Measurements from ENCODE around the gene EPHA6. TPM values are rescaled to one million over a fixed set of nuclear protein-coding genes. Genes with fewer than 3 reads are reported as not detected.
"Not testable (repeated sequence)": the region's sequence is repeated elsewhere in the genome, so short reads cannot be mapped to it uniquely, and the experiment has no call there.

EPHA6 gene
- total RNA-seq, 4 donors from 2014 or later: 0.60 to 3.8 (median 3.0) TPM

GRCh38 chr3:96915445-96915844, 101.1 kb downstream of the EPHA6 start:
- in situ Hi-C loops (cut with MboI; ENCODE audit: low pct_ligation_motif_present in 1 of 4, low pct_unique_long_range_greater_than_20kb in 1 of 4, low sequenced_read_pairs in 3 of 4) (no loop called here), intact Hi-C loops (cut with DNase I; ENCODE audit: low total_unique reads) (no loop called here)
- Histone ChIP-seq H3K36me3 (no peaks in the 10 kb centered on the region), H3K4me3 (no peak overlapping the region), H3K27me3 (no peaks in the 10 kb centered on the region), H3K27ac (no peak overlapping the region), H3K4me1 (no peaks in the 10 kb centered on the region), H3K9me3 (no peaks in the 10 kb centered on the region)
- 72 to 79% methylated on average over 2 of the region's 2 CpGs for WGBS, 2 donors (ENCODE audit: low coverage in 1 of 2)
- TF ChIP-seq POLR2AphosphoS5 (IDR thresholded peaks at IDR 0.05): no peak
- no peak for TF ChIP-seq EP300 (IDR thresholded peaks at IDR 0.05; ENCODE audit: low read depth)
- TF ChIP-seq CTCF (IDR thresholded peaks at IDR 0.05): no peak
- no peak for TF ChIP-seq POLR2A (IDR thresholded peaks at IDR 0.05)
- no peak for DNase-seq

- Histone ChIP-seq H3K27me3 (no peaks in the 10 kb centered on the region), H3K27ac (no peak overlapping the region), H3K9me3 (peaks cover 15 to 26% of the 10 kb centered on the region in 2 donors), H3K4me3 (no peak overlapping the region), H3K36me3 (no peaks in the 10 kb centered on the region), H3K4me1 (no peaks in the 10 kb centered on the region)
- in situ Hi-C loops (cut with MboI; ENCODE audit: low pct_ligation_motif_present in 1 of 4, low pct_unique_long_range_greater_than_20kb in 1 of 4, low sequenced_read_pairs in 3 of 4) (no loop called here), intact Hi-C loops (cut with DNase I; ENCODE audit: low total_unique reads) (no loop called here)
- 65% methylated on average over 3 of the region's 3 CpGs; no CpG with 5 or more reads in 1 of the 2 donors for WGBS, 2 donors (ENCODE audit: low coverage in 1 of 2)
- no peak for DNase-seq
- TF ChIP-seq POLR2A (IDR thresholded peaks at IDR 0.05): no peak
- no peak for TF ChIP-seq POLR2AphosphoS5 (IDR thresholded peaks at IDR 0.05)
- no peak for TF ChIP-seq CTCF (IDR thresholded peaks at IDR 0.05)
- TF ChIP-seq EP300 (IDR thresholded peaks at IDR 0.05; ENCODE audit: low read depth): no peak
These were observed 116.9 kb downstream of the EPHA6 start for GRCh38 chr3:96931119-96931862.

- H3K27ac ChIP-seq; intact Hi-C loops (cut with DNase I; ENCODE audit: low total_unique reads); H3K27me3 ChIP-seq; H3K36me3 ChIP-seq; H3K9me3 ChIP-seq; in situ Hi-C loops (cut with MboI; ENCODE audit: low pct_ligation_motif_present in 1 of 4, low pct_unique_long_range_greater_than_20kb in 1 of 4, low sequenced_read_pairs in 3 of 4); H3K4me3 ChIP-seq; DNase-seq; H3K4me1 ChIP-seq: not testable (repeated sequence)
- 89 to 91% methylated on average over 4 to 7 of the region's 7 CpGs for WGBS, 2 donors (ENCODE audit: low coverage in 1 of 2)
These were observed 127.7 kb downstream of the EPHA6 start for GRCh38 chr3:96942131-96942530.

- DNase-seq: no peak
- Histone ChIP-seq H3K9me3 (no peaks in the 10 kb centered on the region), H3K4me3 (no peak overlapping the region), H3K36me3 (no peaks in the 10 kb centered on the region), H3K27ac (no peak overlapping the region), H3K27me3 (no peaks in the 10 kb centered on the region), H3K4me1 (no peaks in the 10 kb centered on the region)
- intact Hi-C loops (cut with DNase I; ENCODE audit: low total_unique reads) (no loop called here), in situ Hi-C loops (cut with MboI; ENCODE audit: low pct_ligation_motif_present in 1 of 4, low pct_unique_long_range_greater_than_20kb in 1 of 4, low sequenced_read_pairs in 3 of 4) (no loop called here)
- TF ChIP-seq POLR2AphosphoS5 (IDR thresholded peaks at IDR 0.05) (no peak), CTCF (IDR thresholded peaks at IDR 0.05) (no peak), EP300 (IDR thresholded peaks at IDR 0.05; ENCODE audit: low read depth) (no peak), POLR2A (IDR thresholded peaks at IDR 0.05) (no peak)
- 86 to 90% methylated on average over 4 of the region's 4 CpGs for WGBS, 2 donors (ENCODE audit: low coverage in 1 of 2)
These were observed 144.5 kb downstream of the EPHA6 start for GRCh38 chr3:96958856-96959255.

- Histone ChIP-seq H3K9me3 (no peaks in the 10 kb centered on the region), H3K27ac (no peak overlapping the region), H3K4me1 (no peaks in the 10 kb centered on the region), H3K27me3 (no peaks in the 10 kb centered on the region), H3K36me3 (no peaks in the 10 kb centered on the region), H3K4me3 (no peak overlapping the region)
- intact Hi-C loops (cut with DNase I; ENCODE audit: low total_unique reads) (no loop called here), in situ Hi-C loops (cut with MboI; ENCODE audit: low pct_ligation_motif_present in 1 of 4, low pct_unique_long_range_greater_than_20kb in 1 of 4, low sequenced_read_pairs in 3 of 4) (no loop called here)
- no peak for DNase-seq
- TF ChIP-seq POLR2AphosphoS5 (IDR thresholded peaks at IDR 0.05) (no peak), EP300 (IDR thresholded peaks at IDR 0.05; ENCODE audit: low read depth) (no peak), CTCF (IDR thresholded peaks at IDR 0.05) (no peak), POLR2A (IDR thresholded peaks at IDR 0.05) (no peak)
- WGBS, 2 donors (ENCODE audit: low coverage in 1 of 2): 46 to 69% methylated on average over 1 of the region's 1 CpG
These were observed 145.1 kb downstream of the EPHA6 start for GRCh38 chr3:96959474-96959873.

Measured in transverse colon (tissue), 4 donors.